Astrocyte (in vitro differentiated cells and primary cell): Measurements from ENCODE around the gene RNGTT. TPM values are rescaled to one million over a fixed set of nuclear protein-coding genes. Genes with fewer than 3 reads are reported as not detected.

Source experiments
- DNase-seq: peaks from one replicate; pipeline ENCODE4 v3.0.0-alpha.2; 2010; ENCODE audit warnings: low read depth
- FAIRE-seq: peaks from 2 replicates; lab custom pipeline; 2011; peaks lifted over from hg19 to GRCh38; lab: Jason Lieb, UNC
- H2AFZ ChIP-seq: 2 replicates; pipeline ENCODE4 v1.6.0; 2012; ENCODE audit warnings: low read depth, low read length, inconsistent platforms
- H3K27ac ChIP-seq: 2 replicates; pipeline ENCODE4 v1.5.1; 2011; ENCODE audit warnings: low read depth, low read length, inconsistent platforms
- H3K27me3 ChIP-seq: 2 replicates; pipeline ENCODE4 v1.6.0; 2011; ENCODE audit warnings: low read length, inconsistent platforms; ENCODE audit not compliant: insufficient read depth
- H3K36me3 ChIP-seq: 2 replicates; pipeline ENCODE4 v1.5.1; 2011; ENCODE audit warnings: low read length, inconsistent platforms; ENCODE audit not compliant: insufficient read depth
- H3K4me1 ChIP-seq: 2 replicates; pipeline ENCODE4 v1.5.1; 2011; ENCODE audit warnings: low read length, inconsistent platforms; ENCODE audit not compliant: insufficient read depth
- H3K4me2 ChIP-seq: 2 replicates; pipeline ENCODE4 v1.6.0; 2012; ENCODE audit warnings: low read length, inconsistent platforms
- H3K4me3 ChIP-seq: 2 replicates; pipeline ENCODE4 v1.5.1; 2011; ENCODE audit warnings: low read depth, mild to moderate bottlenecking, low read length, inconsistent platforms; ENCODE audit not compliant: insufficient read depth
- H3K79me2 ChIP-seq: 2 replicates; pipeline ENCODE4 v1.6.0; 2012; ENCODE audit warnings: mild to moderate bottlenecking, low read length, inconsistent platforms; ENCODE audit not compliant: insufficient read depth
- H3K9ac ChIP-seq: 2 replicates; pipeline ENCODE4 v1.6.0; 2012; ENCODE audit warnings: mild to moderate bottlenecking, low read length, inconsistent platforms
- H3K9me3 ChIP-seq: 2 replicates; pipeline ENCODE4 v1.5.1; 2012; ENCODE audit warnings: low read depth, mild to moderate bottlenecking, low read length, inconsistent platforms; ENCODE audit not compliant: insufficient read depth
- H4K20me1 ChIP-seq: 2 replicates; pipeline ENCODE4 v1.6.0; 2012; ENCODE audit warnings: low read length, inconsistent platforms; ENCODE audit not compliant: insufficient read depth
- H3K27ac Mint-ChIP-seq: one replicate; pipeline ENCODE4 v1.8.0; 2021; ENCODE audit warnings: mild to moderate bottlenecking, mixed read lengths; ENCODE audit not compliant: unreplicated experiment
- H3K27me3 Mint-ChIP-seq: one replicate; pipeline ENCODE4 v1.8.0; 2021; ENCODE audit warnings: low read depth, mixed read lengths; ENCODE audit not compliant: unreplicated experiment
- H3K36me3 Mint-ChIP-seq: one replicate; pipeline ENCODE4 v1.8.0; 2021; ENCODE audit warnings: low read depth, mixed read lengths; ENCODE audit not compliant: unreplicated experiment
- H3K4me1 Mint-ChIP-seq: one replicate; pipeline ENCODE4 v1.8.0; 2021; ENCODE audit warnings: low read depth, mixed read lengths; ENCODE audit not compliant: unreplicated experiment
- H3K4me3 Mint-ChIP-seq: one replicate; pipeline ENCODE4 v1.8.0; 2021; ENCODE audit warnings: mild to moderate bottlenecking, moderate library complexity, mixed read lengths; ENCODE audit not compliant: unreplicated experiment
- H3K9me3 Mint-ChIP-seq: one replicate; pipeline ENCODE4 v1.8.0; 2021; ENCODE audit warnings: mild to moderate bottlenecking, mixed read lengths; ENCODE audit not compliant: unreplicated experiment
- CTCF ChIP-seq: IDR thresholded peaks from 2 replicates; pipeline ENCODE4 v1.5.1; 2011; ENCODE audit warnings: low read depth, mild to moderate bottlenecking, inconsistent platforms, low read length, moderate library complexity; ENCODE audit not compliant: insufficient read depth
- EZH2 ChIP-seq: IDR thresholded peaks from 2 replicates; pipeline ENCODE4 v1.6.1; 2012; ENCODE audit warnings: mild to moderate bottlenecking, low read length, inconsistent platforms; ENCODE audit not compliant: insufficient read depth
- total RNA-seq: library from RNA; stranded (reverse); gene quantifications from 2 replicates; pipeline ENCODE4 v1.2.1, GENCODE V29; 2021

Gene RNGTT
- total RNA-seq, 1 donor from 2014 or later, result 16.0 TPM

GRCh38 chr6:88680654-88681053 is 282.8 kb downstream of the RNGTT start:
- Histone ChIP-seq H3K9ac (no peak overlapping the region), H3K79me2 (no peaks in the 10 kb centered on the region), H4K20me1 (no peaks in the 10 kb centered on the region), H3K4me3 (no peak overlapping the region), H3K4me1 (peaks cover 2% of the 10 kb centered on the region), H3K4me2 (no peak overlapping the region), H2AFZ (no peak overlapping the region), H3K27me3 (no peaks in the 10 kb centered on the region), H3K9me3 (no peaks in the 10 kb centered on the region), H3K27ac (no peak overlapping the region), H3K36me3 (no peaks in the 10 kb centered on the region)
- Mint-ChIP-seq H3K27ac (no peak overlapping the region), H3K9me3 (no peaks in the 10 kb centered on the region), H3K4me1 (peaks cover 7% of the 10 kb centered on the region), H3K27me3 (no peaks in the 10 kb centered on the region), H3K4me3 (no peak overlapping the region), H3K36me3 (no peaks in the 10 kb centered on the region)
- no peak for DNase-seq
- no peak for FAIRE-seq
- TF ChIP-seq CTCF (no peak), EZH2 (no peak)

- H3K79me2 ChIP-seq, result no peaks in the 10 kb centered on the region
- DNase-seq, result no peak
- TF ChIP-seq EZH2 (no peak), CTCF (no peak)
- Mint-ChIP-seq H3K4me3 (no peak overlapping the region), H3K36me3 (no peaks in the 10 kb centered on the region), H3K27me3 (no peaks in the 10 kb centered on the region), H3K9me3 (no peaks in the 10 kb centered on the region), H3K27ac (no peak overlapping the region), H3K4me1 (peaks cover 7% of the 10 kb centered on the region)
- H3K27me3 ChIP-seq, result no peaks in the 10 kb centered on the region
- H3K4me1 ChIP-seq, result peaks cover 2% of the 10 kb centered on the region
- peak; percentile 20 for FAIRE-seq
- H3K9ac ChIP-seq, result no peak overlapping the region
- H3K36me3 ChIP-seq, result no peaks in the 10 kb centered on the region
- H3K9me3 ChIP-seq, result no peaks in the 10 kb centered on the region
- no peak overlapping the region for H3K27ac ChIP-seq
- no peak overlapping the region for H2AFZ ChIP-seq
- H4K20me1 ChIP-seq, result no peaks in the 10 kb centered on the region
- H3K4me3 ChIP-seq, result no peak overlapping the region
- H3K4me2 ChIP-seq, result no peak overlapping the region
These were observed 283.6 kb downstream of the RNGTT start for GRCh38 chr6:88679841-88680240.

- H3K27ac Mint-ChIP-seq, result no peak overlapping the region
- no peaks in the 10 kb centered on the region for H3K9me3 ChIP-seq
- no peak overlapping the region for H3K4me3 Mint-ChIP-seq
- FAIRE-seq (no peak), DNase-seq (no peak)
- H3K27ac ChIP-seq, result no peak overlapping the region
- no peaks in the 10 kb centered on the region for H3K36me3 ChIP-seq
- H3K4me2 ChIP-seq, result no peak overlapping the region
- TF ChIP-seq EZH2 (no peak), CTCF (no peak)
- no peak overlapping the region for H2AFZ ChIP-seq
- H3K79me2 ChIP-seq, result no peaks in the 10 kb centered on the region
- no peak overlapping the region for H3K9ac ChIP-seq
- no peaks in the 10 kb centered on the region for H4K20me1 ChIP-seq
- H3K4me1 Mint-ChIP-seq, result no peaks in the 10 kb centered on the region
- H3K4me3 ChIP-seq, result no peak overlapping the region
- no peaks in the 10 kb centered on the region for H3K27me3 ChIP-seq
- H3K9me3 Mint-ChIP-seq, result no peaks in the 10 kb centered on the region
- H3K27me3 Mint-ChIP-seq, result no peaks in the 10 kb centered on the region
- H3K36me3 Mint-ChIP-seq, result no peaks in the 10 kb centered on the region
- H3K4me1 ChIP-seq, result no peaks in the 10 kb centered on the region
These were observed 286.1 kb downstream of the RNGTT start for GRCh38 chr6:88677356-88677755.
